ENCODE data around the gene SHROOM2. TPM values are rescaled to one million over a fixed set of nuclear protein-coding genes. Genes with fewer than 3 reads are reported as not detected.

SHROOM2 gene
- total and polyA plus RNA-seq, 2 donors (not counting 1 experiment from before 2014, with no cell fraction given) = under 0.01 to 6.3 TPM

DNA sequence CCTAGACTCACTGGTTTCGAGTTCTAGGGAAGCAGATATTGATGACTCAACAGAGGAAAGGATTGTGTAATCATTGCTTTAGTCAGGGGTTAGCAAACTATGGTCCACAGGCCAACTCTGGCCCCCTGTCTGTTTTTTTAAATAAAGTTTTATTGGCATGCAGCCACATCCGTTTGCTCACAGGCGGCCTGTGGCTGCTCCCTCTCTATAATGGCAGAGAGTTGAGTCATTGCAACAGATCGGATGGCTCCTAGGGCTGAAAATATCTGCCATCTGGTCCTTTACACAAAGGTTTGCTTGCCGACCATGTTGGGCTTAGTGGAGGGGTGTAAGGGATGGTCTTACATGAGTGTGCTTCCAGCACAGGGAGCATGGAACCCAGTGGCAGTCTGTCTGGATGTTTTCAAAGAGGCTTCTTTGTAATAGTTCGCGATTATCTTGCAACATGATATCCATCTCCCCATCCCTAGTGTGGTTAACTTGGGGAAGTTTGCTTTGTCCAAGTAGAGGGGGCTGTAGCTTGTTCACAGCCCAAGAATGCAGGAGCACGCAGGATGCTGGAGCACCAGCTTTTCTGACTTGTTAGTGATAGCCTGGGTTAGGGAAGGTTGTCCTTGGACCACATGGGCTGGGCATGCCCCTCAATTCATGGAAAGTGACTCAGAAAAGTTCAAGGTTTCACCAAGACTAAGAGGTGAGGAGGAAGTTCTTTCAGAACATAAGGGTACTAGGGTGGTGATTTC lies 121.6 kb downstream of the SHROOM2 start:
- TF ChIP-seq EZH2 (IDR thresholded peaks at IDR 0.05; ENCODE audit: low read length, missing control alignments) = no peak
- TF ChIP-seq, protein P1, sequence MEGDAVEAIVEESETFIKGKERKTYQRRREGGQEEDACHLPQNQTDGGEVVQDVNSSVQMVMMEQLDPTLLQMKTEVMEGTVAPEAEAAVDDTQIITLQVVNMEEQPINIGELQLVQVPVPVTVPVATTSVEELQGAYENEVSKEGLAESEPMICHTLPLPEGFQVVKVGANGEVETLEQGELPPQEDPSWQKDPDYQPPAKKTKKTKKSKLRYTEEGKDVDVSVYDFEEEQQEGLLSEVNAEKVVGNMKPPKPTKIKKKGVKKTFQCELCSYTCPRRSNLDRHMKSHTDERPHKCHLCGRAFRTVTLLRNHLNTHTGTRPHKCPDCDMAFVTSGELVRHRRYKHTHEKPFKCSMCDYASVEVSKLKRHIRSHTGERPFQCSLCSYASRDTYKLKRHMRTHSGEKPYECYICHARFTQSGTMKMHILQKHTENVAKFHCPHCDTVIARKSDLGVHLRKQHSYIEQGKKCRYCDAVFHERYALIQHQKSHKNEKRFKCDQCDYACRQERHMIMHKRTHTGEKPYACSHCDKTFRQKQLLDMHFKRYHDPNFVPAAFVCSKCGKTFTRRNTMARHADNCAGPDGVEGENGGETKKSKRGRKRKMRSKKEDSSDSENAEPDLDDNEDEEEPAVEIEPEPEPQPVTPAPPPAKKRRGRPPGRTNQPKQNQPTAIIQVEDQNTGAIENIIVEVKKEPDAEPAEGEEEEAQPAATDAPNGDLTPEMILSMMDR (conservative IDR thresholded peaks at IDR 0.05 in 1 of 2, IDR thresholded peaks at IDR 0.05 in 1 of 2; ENCODE audit: low read depth in 1 of 2, low read length in 2 of 2) = no peak
- no peaks in the 10 kb centered on the region for H4K20me1 ChIP-seq (ENCODE audit: control insufficient read depth, extremely low read depth, insufficient read depth, low read length)
- H3K4me2 ChIP-seq (ENCODE audit: extremely low read depth, insufficient read depth, low read length) = no peak overlapping the region
- no peak overlapping the region for H2AFZ ChIP-seq (ENCODE audit: low read length)
- H3K79me2 ChIP-seq (ENCODE audit: control insufficient read depth, insufficient read depth, low read length) = no peaks in the 10 kb centered on the region
- H3K4me3 ChIP-seq (replicated peaks in 1 of 4; ENCODE audit: control extremely low read depth in 1 of 4, insufficient read depth in 1 of 4, low read depth in 3 of 4, low read length in 4 of 4) = no peak overlapping the region
- peaks cover 10% of the 10 kb centered on the region for H3K4me1 ChIP-seq (ENCODE audit: control insufficient read depth, extremely low read depth, insufficient read depth, low read length)
- no peaks in the 10 kb centered on the region for H3K36me3 ChIP-seq (ENCODE audit: control insufficient read depth, insufficient read depth, low read length)
- peak; percentile 87 to 95 for DNase-seq (ENCODE audit: low read depth in 2 of 2)
- no peak overlapping the region for H3K9ac ChIP-seq (ENCODE audit: insufficient read depth, low read length)
- no peaks in the 10 kb centered on the region for H3K27me3 ChIP-seq (ENCODE audit: control insufficient read depth, insufficient read depth, low read length)
- peak overlapping the region; percentile 1 for H3K27ac ChIP-seq (ENCODE audit: insufficient read depth, low read length)
- H3K9me3 ChIP-seq (ENCODE audit: control insufficient read depth, insufficient read depth, low read depth, low read length) = no peaks in the 10 kb centered on the region

DNA sequence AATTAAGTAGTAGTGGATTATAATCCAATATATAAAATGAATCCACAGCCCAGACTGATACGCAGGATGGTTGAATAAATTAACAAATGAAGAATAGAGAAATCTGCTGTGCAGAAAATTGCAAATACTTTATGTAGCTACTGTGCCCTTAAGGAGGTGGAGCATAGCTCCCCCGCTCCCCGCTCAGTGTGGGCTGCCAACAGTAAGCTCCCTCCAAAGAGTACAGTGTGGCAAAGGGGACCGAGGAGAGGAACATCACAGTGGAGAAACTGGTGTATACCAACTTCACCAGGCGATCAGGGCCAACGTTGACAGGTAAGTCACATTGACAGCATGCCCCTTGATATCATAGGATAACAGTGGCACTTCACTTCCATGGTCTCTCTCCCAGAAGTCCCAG lies 123.0 kb downstream of the SHROOM2 start:
- H2AFZ ChIP-seq (ENCODE audit: low read length) = no peak overlapping the region
- no peak overlapping the region for H3K9ac ChIP-seq (ENCODE audit: insufficient read depth, low read length)

DNA sequence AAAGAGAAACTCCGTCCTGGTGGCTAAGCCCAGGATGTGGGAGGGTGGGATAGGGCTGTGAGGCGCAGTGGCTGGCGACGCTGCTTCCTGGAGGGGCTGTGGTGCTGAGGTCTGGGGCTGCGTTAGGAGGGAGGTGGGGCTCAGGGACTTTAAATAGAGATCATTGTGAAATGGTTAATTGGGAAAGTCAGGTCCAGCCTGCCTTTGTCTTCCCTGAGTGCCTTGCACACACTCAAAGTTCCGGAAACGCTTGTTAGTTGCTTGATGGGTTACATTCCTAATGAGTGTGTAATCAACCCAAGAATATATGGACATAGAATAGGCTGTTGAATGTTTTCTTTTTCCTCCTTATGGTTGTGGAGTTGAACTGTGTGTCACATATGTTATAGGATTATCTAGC lies 125.3 kb downstream of the SHROOM2 start:
- TF ChIP-seq EZH2 (IDR thresholded peaks at IDR 0.05; ENCODE audit: low read length, missing control alignments) = no peak
- TF ChIP-seq, protein P1 (conservative IDR thresholded peaks at IDR 0.05 in 1 of 2, IDR thresholded peaks at IDR 0.05 in 1 of 2; ENCODE audit: low read depth in 1 of 2, low read length in 2 of 2) = no peak
- Histone ChIP-seq H2AFZ (ENCODE audit: low read length) (no peak overlapping the region), H3K9ac (ENCODE audit: insufficient read depth, low read length) (no peak overlapping the region), H3K79me2 (ENCODE audit: control insufficient read depth, insufficient read depth, low read length) (no peaks in the 10 kb centered on the region), H3K4me1 (ENCODE audit: control insufficient read depth, extremely low read depth, insufficient read depth, low read length) (peaks cover 4% of the 10 kb centered on the region), H3K27ac (ENCODE audit: insufficient read depth, low read length) (no peak overlapping the region), H3K27me3 (ENCODE audit: control insufficient read depth, insufficient read depth, low read length) (no peaks in the 10 kb centered on the region), H4K20me1 (ENCODE audit: control insufficient read depth, extremely low read depth, insufficient read depth, low read length) (no peaks in the 10 kb centered on the region), H3K4me2 (ENCODE audit: extremely low read depth, insufficient read depth, low read length) (no peak overlapping the region), H3K4me3 (replicated peaks in 1 of 4; ENCODE audit: control extremely low read depth in 1 of 4, insufficient read depth in 1 of 4, low read depth in 3 of 4, low read length in 4 of 4) (no peak overlapping the region), H3K36me3 (ENCODE audit: control insufficient read depth, insufficient read depth, low read length) (no peaks in the 10 kb centered on the region), H3K9me3 (ENCODE audit: control insufficient read depth, insufficient read depth, low read depth, low read length) (no peaks in the 10 kb centered on the region)
- DNase-seq (ENCODE audit: low read depth in 2 of 2) = peak; percentile 71 to 78

More for the DNA sequence above, 123.0 kb downstream of the SHROOM2 start:
- no peak overlapping the region for H3K4me2 ChIP-seq (ENCODE audit: extremely low read depth, insufficient read depth, low read length)
- H4K20me1 ChIP-seq (ENCODE audit: control insufficient read depth, extremely low read depth, insufficient read depth, low read length) = no peaks in the 10 kb centered on the region
- no peak overlapping the region for H3K27ac ChIP-seq (ENCODE audit: insufficient read depth, low read length)
- no peaks in the 10 kb centered on the region for H3K36me3 ChIP-seq (ENCODE audit: control insufficient read depth, insufficient read depth, low read length)
- peaks cover 8% of the 10 kb centered on the region for H3K4me1 ChIP-seq (ENCODE audit: control insufficient read depth, extremely low read depth, insufficient read depth, low read length)
- H3K27me3 ChIP-seq (ENCODE audit: control insufficient read depth, insufficient read depth, low read length) = no peaks in the 10 kb centered on the region
- no peaks in the 10 kb centered on the region for H3K9me3 ChIP-seq (ENCODE audit: control insufficient read depth, insufficient read depth, low read depth, low read length)
- no peak overlapping the region for H3K4me3 ChIP-seq (replicated peaks in 1 of 4; ENCODE audit: control extremely low read depth in 1 of 4, insufficient read depth in 1 of 4, low read depth in 3 of 4, low read length in 4 of 4)
- no peak for TF ChIP-seq EZH2 (IDR thresholded peaks at IDR 0.05; ENCODE audit: low read length, missing control alignments)
- TF ChIP-seq, protein P1 (conservative IDR thresholded peaks at IDR 0.05 in 1 of 2, IDR thresholded peaks at IDR 0.05 in 1 of 2; ENCODE audit: low read depth in 1 of 2, low read length in 2 of 2) = no peak
- no peaks in the 10 kb centered on the region for H3K79me2 ChIP-seq (ENCODE audit: control insufficient read depth, insufficient read depth, low read length)
- DNase-seq (ENCODE audit: low read depth in 2 of 2) = no peak
